Activated naive CD8-positive, alpha-beta T cell treated with anti-CD3 and anti-CD28 coated beads, Interleukin-2, amount 10 ng/mL, durations not matched to agents 7 days and 5 days (primary cell): ENCODE measurements around the gene DUSP15. TPM values are rescaled to one million over a fixed set of nuclear protein-coding genes. Genes with fewer than 3 reads are reported as not detected.
"Not testable (repeated sequence)": the region's sequence is repeated elsewhere in the genome, so short reads cannot be mapped to it uniquely, and the experiment has no call there.

ENCODE experiments used
- ATAC-seq: fragments of 150-1000 bp; cut with Tn5 transposase; one replicate; pipeline ENCODE4 v1.10.0; 2021; ENCODE audit warnings: low read depth, moderate library complexity
- POLR2A ChIA-PET: fragments of 350-600 bp; sonication (Branson Sonifier 250); formaldehyde crosslinking; loops from one replicate; lab custom pipeline; 2021; ENCODE audit warnings: antibody characterized with exemption; lab: Charles Lee
- DNase-seq: peaks from one replicate; pipeline ENCODE4 v3.0.0; 2021
- H3K27ac Mint-ChIP-seq: one replicate; pipeline ENCODE4 v1.8.0; 2022; ENCODE audit warnings: mild to moderate bottlenecking, mixed read lengths
- H3K27me3 Mint-ChIP-seq: one replicate; pipeline ENCODE4 v1.8.0; 2022; ENCODE audit warnings: mild to moderate bottlenecking, moderate library complexity, mixed read lengths
- H3K36me3 Mint-ChIP-seq: one replicate; pipeline ENCODE4 v1.8.0; 2021; ENCODE audit warnings: mild to moderate bottlenecking, mixed read lengths
- H3K4me1 Mint-ChIP-seq: one replicate; pipeline ENCODE4 v1.8.0; 2021; ENCODE audit warnings: mixed read lengths
- H3K4me3 Mint-ChIP-seq: one replicate; pipeline ENCODE4 v1.8.0; 2022; ENCODE audit warnings: mild to moderate bottlenecking, moderate library complexity, mixed read lengths
- H3K9me3 Mint-ChIP-seq: one replicate; pipeline ENCODE4 v1.8.0; 2021; ENCODE audit warnings: mixed read lengths
- total RNA-seq, 2 experiments: library from RNA; stranded (reverse); gene quantifications; one replicate each; pipeline ENCODE4 v1.2.3, GENCODE V29; 2021

The DUSP15 gene
- total RNA-seq, 2 experiments from 2014 or later: not detected

DNA sequence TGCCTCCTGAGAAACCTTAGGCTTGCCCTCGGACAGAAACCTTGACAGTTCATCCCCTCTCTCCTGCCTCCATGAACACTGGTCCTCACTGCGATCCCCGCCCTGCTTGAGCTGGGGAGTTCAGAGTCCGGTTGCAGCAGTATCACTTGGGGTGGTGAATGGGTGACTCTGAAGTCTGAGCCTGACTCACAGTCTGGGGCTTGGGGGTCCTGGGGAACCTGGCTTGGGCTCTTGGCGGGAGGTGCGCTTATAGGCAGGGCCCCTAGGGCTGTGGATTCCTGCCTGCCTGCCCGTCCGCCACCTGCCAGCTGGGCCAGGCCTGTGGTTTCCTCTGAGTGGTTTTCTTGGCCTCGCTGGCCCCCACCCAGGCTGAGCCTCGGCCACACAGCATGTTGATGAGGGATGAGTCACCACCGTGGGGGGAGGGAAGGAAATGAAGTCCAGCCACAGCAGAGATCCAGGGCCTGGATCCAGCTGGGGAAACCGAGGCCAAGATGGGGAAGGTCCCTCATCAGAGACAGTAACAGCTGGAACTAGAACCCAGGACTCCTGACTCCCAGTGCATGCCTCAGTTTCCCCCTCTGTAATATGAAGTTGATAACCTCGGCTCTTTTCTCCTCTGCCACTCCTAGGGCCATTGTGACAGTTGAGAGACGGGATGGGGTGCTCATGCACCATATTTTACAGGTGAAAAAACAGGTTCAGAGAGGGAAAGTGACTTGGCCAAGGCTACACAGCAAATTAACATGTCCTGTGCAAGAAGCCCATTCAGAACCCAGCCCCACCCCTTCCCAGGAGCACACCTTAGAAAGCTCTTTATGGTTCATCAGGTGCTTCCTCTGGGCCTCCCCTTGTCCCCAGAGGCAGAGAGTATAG is 34.1 kb downstream of the DUSP15 start:
- peaks cover 17% of the 10 kb centered on the region for H3K4me1 Mint-ChIP-seq
- H3K27me3 Mint-ChIP-seq: peaks cover 12% of the 10 kb centered on the region
- POLR2A ChIA-PET: interaction anchor here (0.7 to 1.4 kb wide), 2 partner anchors 9 to 10 kb away, joined by 3 to 4 read pairs; no protein-coding TSS in a partner anchor
- no peaks in the 10 kb centered on the region for H3K9me3 Mint-ChIP-seq
- no peak overlapping the region for H3K27ac Mint-ChIP-seq
- H3K4me3 Mint-ChIP-seq: peak overlapping the region; percentile 5
- peak; percentile 59 for DNase-seq
- peak; percentile 58 for ATAC-seq
- H3K36me3 Mint-ChIP-seq: no peaks in the 10 kb centered on the region

DNA sequence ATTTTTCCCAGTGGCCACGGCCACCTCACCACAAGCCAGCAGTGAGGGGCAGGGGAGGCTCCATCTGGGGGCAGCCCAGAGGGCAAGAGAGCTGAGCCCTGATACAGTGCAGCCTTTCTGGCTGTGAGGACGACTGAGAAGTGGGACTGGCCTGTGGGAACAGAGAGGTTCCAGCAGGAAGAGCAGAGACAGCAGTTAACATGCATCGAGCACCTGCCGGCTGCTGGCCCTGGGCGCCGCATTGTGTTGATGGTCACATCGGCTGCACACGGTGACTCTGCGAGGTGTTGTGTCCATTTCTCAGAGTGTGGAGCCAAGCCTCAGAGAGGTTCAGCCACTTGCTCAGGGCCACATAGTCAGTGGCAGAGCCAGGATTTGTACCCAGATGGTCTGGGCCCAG is 34.8 kb downstream of the DUSP15 start:
- Mint-ChIP-seq H3K27ac (no peak overlapping the region), H3K36me3 (no peaks in the 10 kb centered on the region), H3K4me3 (no peak overlapping the region), H3K27me3 (peaks cover 6% of the 10 kb centered on the region), H3K4me1 (peaks cover 17% of the 10 kb centered on the region), H3K9me3 (no peaks in the 10 kb centered on the region)
- POLR2A ChIA-PET: interaction anchor here (0.7 to 1.4 kb wide), 2 partner anchors 8 to 11 kb away, joined by 3 to 4 read pairs; no protein-coding TSS in a partner anchor
- ATAC-seq: peak; percentile 35
- no peak for DNase-seq

GRCh38 chr20:31833931-31834521 is 36.3 kb downstream of the DUSP15 start:
- DNase-seq (no peak), ATAC-seq (no peak)
- Mint-ChIP-seq H3K36me3 (no peaks in the 10 kb centered on the region), H3K4me3 (no peak overlapping the region), H3K4me1 (peaks cover 17% of the 10 kb centered on the region), H3K27ac (no peak overlapping the region), H3K9me3 (no peaks in the 10 kb centered on the region), H3K27me3 (peaks cover 4% of the 10 kb centered on the region)
- POLR2A ChIA-PET: no interaction called here

DNA sequence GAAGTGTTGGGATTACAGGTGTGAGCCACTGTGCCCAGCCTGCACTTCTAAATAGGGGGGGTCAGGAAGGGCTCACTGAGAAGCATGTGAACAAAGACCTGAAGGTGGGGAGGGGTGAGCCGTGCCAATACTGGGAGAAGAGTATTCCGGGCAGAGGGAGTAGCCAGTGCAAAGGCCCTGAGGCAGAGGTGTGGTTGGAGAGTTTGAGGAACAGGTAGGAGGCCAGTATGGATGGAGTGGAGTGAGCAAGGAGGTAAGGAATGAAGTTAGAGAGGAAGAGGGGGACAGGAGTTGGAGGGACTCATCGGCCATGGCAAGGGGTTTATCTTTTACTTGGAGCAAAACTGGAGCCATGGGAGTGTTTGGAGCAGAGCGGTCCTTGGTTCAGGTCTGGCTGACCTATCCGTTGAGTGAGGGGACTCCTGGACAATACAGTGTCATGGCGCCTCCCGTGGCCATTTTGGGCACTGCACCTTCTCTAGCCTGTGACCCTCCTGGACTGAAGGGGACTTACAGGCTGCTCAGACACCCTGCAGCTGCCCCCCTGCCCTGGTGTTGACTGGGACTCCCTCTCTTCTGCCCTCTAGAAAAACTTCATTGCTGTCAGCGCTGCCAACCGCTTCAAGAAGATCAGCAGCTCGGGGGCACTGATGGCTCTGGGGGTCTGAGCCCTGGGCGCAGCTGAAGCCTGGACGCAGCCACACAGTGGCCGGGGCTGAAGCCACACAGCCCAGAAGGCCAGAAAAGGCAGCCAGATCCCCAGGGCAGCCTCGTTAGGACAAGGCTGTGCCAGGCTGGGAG is 37.0 kb downstream of the DUSP15 start:
- Mint-ChIP-seq H3K36me3 (no peaks in the 10 kb centered on the region), H3K27me3 (peaks cover 4% of the 10 kb centered on the region), H3K27ac (no peak overlapping the region), H3K4me1 (peaks cover 17% of the 10 kb centered on the region), H3K4me3 (no peak overlapping the region), H3K9me3 (no peaks in the 10 kb centered on the region)
- DNase-seq: peak; percentile 72
- POLR2A ChIA-PET: no interaction called here
- ATAC-seq: no peak

- peaks cover 2% of the 10 kb centered on the region for H3K27me3 Mint-ChIP-seq
- peaks cover 15% of the 10 kb centered on the region for H3K4me1 Mint-ChIP-seq
- no peaks in the 10 kb centered on the region for H3K9me3 Mint-ChIP-seq
- ATAC-seq (no peak), DNase-seq (no peak)
- no peaks in the 10 kb centered on the region for H3K36me3 Mint-ChIP-seq
- no peak overlapping the region for H3K27ac Mint-ChIP-seq
- POLR2A ChIA-PET: no interaction called here
- no peak overlapping the region for H3K4me3 Mint-ChIP-seq
Observed at GRCh38 chr20:31831771-31832306, 38.5 kb downstream of the DUSP15 start.

GRCh38 chr20:31831211-31831610 is 39.1 kb downstream of the DUSP15 start:
- peaks cover 2% of the 10 kb centered on the region for H3K27me3 Mint-ChIP-seq
- no peak overlapping the region for H3K27ac Mint-ChIP-seq
- ATAC-seq: no peak
- DNase-seq: no peak
- no peaks in the 10 kb centered on the region for H3K36me3 Mint-ChIP-seq
- no peak overlapping the region for H3K4me3 Mint-ChIP-seq
- H3K4me1 Mint-ChIP-seq: peaks cover 10% of the 10 kb centered on the region
- POLR2A ChIA-PET: no interaction called here
- no peaks in the 10 kb centered on the region for H3K9me3 Mint-ChIP-seq

- no peak overlapping the region for H3K4me3 Mint-ChIP-seq
Observed at GRCh38 chr20:31830406-31830981, 39.8 kb downstream of the DUSP15 start.

GRCh38 chr20:31829731-31830130 is 40.6 kb downstream of the DUSP15 start:
- Mint-ChIP-seq H3K27me3 (no peaks in the 10 kb centered on the region), H3K27ac (no peak overlapping the region), H3K9me3 (no peaks in the 10 kb centered on the region), H3K36me3 (no peaks in the 10 kb centered on the region), H3K4me1 (no peaks in the 10 kb centered on the region), H3K4me3 (no peak overlapping the region)
- DNase-seq: no peak
- POLR2A ChIA-PET: no interaction called here
- ATAC-seq: no peak

More at GRCh38 chr20:31830406-31830981, 39.8 kb downstream of the DUSP15 start:
- no peak for DNase-seq
- Mint-ChIP-seq H3K4me1 (peaks cover 5% of the 10 kb centered on the region), H3K27ac (no peak overlapping the region), H3K36me3 (no peaks in the 10 kb centered on the region), H3K27me3 (peaks cover 2% of the 10 kb centered on the region), H3K9me3 (no peaks in the 10 kb centered on the region)
- ATAC-seq: no peak
- POLR2A ChIA-PET: no interaction called here

- POLR2A ChIA-PET, DNase-seq, H3K27me3 Mint-ChIP-seq, H3K27ac Mint-ChIP-seq, H3K36me3 Mint-ChIP-seq, ATAC-seq, H3K4me3 Mint-ChIP-seq, H3K4me1 Mint-ChIP-seq, H3K9me3 Mint-ChIP-seq: not testable (repeated sequence)
Observed at GRCh38 chr20:31828016-31828415, 42.3 kb downstream of the DUSP15 start.

GRCh38 chr20:31827059-31827458 is 43.3 kb downstream of the DUSP15 start:
- Mint-ChIP-seq H3K27me3 (peaks cover 3% of the 10 kb centered on the region), H3K4me3 (no peak overlapping the region), H3K27ac (no peak overlapping the region), H3K4me1 (peaks cover 11% of the 10 kb centered on the region), H3K36me3 (no peaks in the 10 kb centered on the region), H3K9me3 (no peaks in the 10 kb centered on the region)
- ATAC-seq (no peak), DNase-seq (no peak)
- POLR2A ChIA-PET: interaction anchor here (1.0 kb wide), 1 partner anchor 9 kb away, joined by 3 read pairs; no protein-coding TSS in a partner anchor

- DNase-seq (no peak), ATAC-seq (no peak)
- POLR2A ChIA-PET: no interaction called here
- Mint-ChIP-seq H3K27me3 (peaks cover 6% of the 10 kb centered on the region), H3K27ac (no peak overlapping the region), H3K4me1 (peaks cover 11% of the 10 kb centered on the region), H3K4me3 (no peak overlapping the region), H3K9me3 (no peaks in the 10 kb centered on the region), H3K36me3 (no peaks in the 10 kb centered on the region)
Observed at GRCh38 chr20:31826074-31826473, 44.3 kb downstream of the DUSP15 start.

GRCh38 chr20:31824554-31825313 is 45.6 kb downstream of the DUSP15 start:
- ATAC-seq (no peak), DNase-seq (no peak)
- H3K4me3 Mint-ChIP-seq: no peak overlapping the region
- no peak overlapping the region for H3K27ac Mint-ChIP-seq
- H3K9me3 Mint-ChIP-seq: no peaks in the 10 kb centered on the region
- H3K27me3 Mint-ChIP-seq: peaks cover 6% of the 10 kb centered on the region
- POLR2A ChIA-PET: no interaction called here
- no peaks in the 10 kb centered on the region for H3K36me3 Mint-ChIP-seq
- peaks cover 11% of the 10 kb centered on the region for H3K4me1 Mint-ChIP-seq
